PFSK-1 (cell line): ENCODE measurements around the gene POLR2I.

ENCODE experiments used
- FOXP2 ChIP-seq: optimal IDR thresholded peaks from 2 replicates; pipeline ENCODE3; 2011; ENCODE audit warnings: borderline replicate concordance, control low read depth, inconsistent platforms; ENCODE audit not compliant: insufficient read depth; ENCODE audit errors: extremely low read length, extremely low read depth
- POLR2AphosphoS5 ChIP-seq: IDR thresholded peaks from 2 replicates; pipeline ENCODE4 v1.6.1; 2012; ENCODE audit warnings: low read depth, mild to moderate bottlenecking, control low read depth, low read length, moderate library complexity
- SIN3A ChIP-seq: IDR thresholded peaks from 2 replicates; pipeline ENCODE4 v1.6.1; 2012; ENCODE audit warnings: mild to moderate bottlenecking, low read length, moderate library complexity, borderline replicate concordance; ENCODE audit not compliant: insufficient read depth
- TAF1 ChIP-seq: IDR thresholded peaks from 2 replicates; pipeline ENCODE4 v1.6.1; 2012; ENCODE audit warnings: low read length, control low read depth, borderline replicate concordance; ENCODE audit not compliant: insufficient read depth
- TF ChIP-seq, protein P1 (sequence below), 2 experiments: IDR thresholded peaks; 2 replicates each; pipeline versions ENCODE4 v1.6.1 to v1.8.0; 2011 to 2012; ENCODE audit warnings: low read depth in 2 of 2, low read length in 2 of 2, control low read depth in 1 of 2, inconsistent platforms in 1 of 2, mild to moderate bottlenecking in 1 of 2, moderate library complexity in 1 of 2; ENCODE audit not compliant: insufficient read depth in 1 of 2

The POLR2I gene

DNA sequence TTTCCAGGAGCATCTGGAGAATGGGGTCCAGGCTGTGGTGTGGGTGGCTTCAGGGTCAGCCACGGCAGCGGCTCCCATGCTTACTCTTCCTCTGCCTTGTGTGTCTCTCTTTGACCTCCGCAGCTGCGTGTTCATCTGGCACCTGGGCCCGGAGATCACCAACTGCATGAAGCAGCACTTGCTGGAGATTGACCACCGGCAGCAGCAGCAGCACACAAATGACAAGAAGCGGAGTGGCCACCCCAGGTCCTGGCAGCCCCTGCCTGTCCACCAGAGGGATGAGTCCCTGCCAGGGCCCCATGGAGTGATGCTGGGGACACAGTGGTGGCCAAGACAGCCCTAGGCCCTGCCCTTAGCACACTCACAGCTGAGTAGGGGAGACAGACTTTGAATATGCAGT lies 22.1 kb downstream of the POLR2I start:
- no peak for TF ChIP-seq SIN3A
- no peak for TF ChIP-seq TAF1

DNA sequence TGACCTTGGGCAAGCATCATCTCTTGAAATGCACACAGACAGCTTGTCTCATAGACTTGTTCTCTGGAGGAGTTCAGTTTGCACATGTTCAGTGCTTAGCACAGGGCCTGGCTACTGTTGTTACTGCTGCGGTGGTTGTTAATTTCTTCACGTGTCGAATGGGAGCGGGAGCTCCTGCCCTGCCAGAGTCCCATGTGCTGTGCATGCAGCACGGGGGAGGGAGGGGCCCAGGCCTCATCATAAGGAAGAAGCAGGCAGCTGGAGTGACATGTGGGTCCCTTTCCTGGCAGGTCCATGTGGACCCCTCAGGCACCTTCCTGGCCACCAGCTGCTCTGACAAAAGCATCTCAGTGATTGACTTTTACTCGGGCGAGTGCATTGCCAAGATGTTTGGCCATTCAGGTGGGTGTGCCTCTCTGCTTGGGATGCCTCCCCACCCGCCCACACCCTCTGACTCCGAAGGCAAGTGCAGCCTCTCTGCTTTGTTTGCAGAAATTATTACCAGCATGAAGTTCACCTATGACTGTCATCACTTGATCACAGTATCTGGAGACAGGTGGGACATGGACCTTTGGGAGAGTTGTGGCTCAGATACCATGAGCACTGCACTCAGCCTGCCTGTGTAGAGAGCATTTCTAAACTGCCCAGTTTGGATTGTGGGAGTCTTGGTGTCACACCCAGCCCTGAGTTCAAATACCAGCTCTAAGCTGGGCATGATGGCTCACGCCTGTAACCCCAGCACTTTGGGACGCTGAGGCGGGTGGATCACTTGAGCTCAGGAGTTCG lies 23.6 kb downstream of the POLR2I start:
- TF ChIP-seq TAF1 (no peak), FOXP2 (no peak), SIN3A (no peak), POLR2AphosphoS5 (no peak)

DNA sequence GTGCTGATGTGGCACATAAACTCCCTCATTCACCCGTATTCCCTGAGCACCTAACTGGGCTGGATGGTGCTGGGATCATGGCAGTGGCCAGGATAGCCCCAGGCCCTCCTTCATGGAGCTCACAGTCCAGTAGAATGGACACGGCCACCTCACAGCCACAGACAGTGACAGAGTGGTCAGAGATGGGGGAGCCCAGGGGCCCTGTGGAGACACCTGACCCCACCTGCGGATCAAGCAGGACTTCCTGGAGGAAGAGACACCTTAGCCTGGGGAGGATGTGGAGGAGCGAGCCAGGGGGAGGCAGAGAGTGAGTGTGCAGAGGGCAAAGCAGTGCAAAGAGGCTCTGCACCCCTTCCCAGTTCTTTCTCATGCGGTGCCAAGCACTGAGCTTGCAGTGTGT lies 24.8 kb downstream of the POLR2I start:
- no peak for TF ChIP-seq SIN3A
- TF ChIP-seq POLR2AphosphoS5, result no peak
- no peak for TF ChIP-seq TAF1
- TF ChIP-seq, protein P1, sequence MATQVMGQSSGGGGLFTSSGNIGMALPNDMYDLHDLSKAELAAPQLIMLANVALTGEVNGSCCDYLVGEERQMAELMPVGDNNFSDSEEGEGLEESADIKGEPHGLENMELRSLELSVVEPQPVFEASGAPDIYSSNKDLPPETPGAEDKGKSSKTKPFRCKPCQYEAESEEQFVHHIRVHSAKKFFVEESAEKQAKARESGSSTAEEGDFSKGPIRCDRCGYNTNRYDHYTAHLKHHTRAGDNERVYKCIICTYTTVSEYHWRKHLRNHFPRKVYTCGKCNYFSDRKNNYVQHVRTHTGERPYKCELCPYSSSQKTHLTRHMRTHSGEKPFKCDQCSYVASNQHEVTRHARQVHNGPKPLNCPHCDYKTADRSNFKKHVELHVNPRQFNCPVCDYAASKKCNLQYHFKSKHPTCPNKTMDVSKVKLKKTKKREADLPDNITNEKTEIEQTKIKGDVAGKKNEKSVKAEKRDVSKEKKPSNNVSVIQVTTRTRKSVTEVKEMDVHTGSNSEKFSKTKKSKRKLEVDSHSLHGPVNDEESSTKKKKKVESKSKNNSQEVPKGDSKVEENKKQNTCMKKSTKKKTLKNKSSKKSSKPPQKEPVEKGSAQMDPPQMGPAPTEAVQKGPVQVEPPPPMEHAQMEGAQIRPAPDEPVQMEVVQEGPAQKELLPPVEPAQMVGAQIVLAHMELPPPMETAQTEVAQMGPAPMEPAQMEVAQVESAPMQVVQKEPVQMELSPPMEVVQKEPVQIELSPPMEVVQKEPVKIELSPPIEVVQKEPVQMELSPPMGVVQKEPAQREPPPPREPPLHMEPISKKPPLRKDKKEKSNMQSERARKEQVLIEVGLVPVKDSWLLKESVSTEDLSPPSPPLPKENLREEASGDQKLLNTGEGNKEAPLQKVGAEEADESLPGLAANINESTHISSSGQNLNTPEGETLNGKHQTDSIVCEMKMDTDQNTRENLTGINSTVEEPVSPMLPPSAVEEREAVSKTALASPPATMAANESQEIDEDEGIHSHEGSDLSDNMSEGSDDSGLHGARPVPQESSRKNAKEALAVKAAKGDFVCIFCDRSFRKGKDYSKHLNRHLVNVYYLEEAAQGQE (IDR thresholded peaks at IDR 0.05; ENCODE audit: insufficient read depth in 1 of 2, low read depth in 2 of 2, low read length in 2 of 2), result no peak
- no peak for TF ChIP-seq FOXP2

DNA sequence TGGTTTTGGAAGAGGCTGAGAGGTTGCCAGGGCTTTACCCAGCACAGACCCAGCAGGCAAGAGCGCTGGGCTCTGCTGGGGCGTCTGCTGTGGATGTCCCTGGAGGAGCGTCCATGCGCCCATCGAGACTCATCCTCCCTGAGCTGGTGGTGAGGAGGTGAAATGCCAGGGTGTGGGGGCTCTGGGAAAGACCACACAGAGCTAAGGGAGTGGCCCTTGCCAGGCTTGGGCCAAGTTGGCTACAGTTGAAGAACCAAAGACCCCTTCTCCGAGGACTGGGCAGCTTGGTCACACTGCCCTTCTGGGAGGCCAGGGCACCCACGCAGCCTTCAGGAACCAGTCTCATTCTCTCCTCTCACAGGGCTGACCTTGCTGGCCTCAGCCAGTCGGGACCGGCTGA lies 28.3 kb downstream of the POLR2I start:
- TF ChIP-seq POLR2AphosphoS5, result no peak
- no peak for TF ChIP-seq TAF1
- no peak for TF ChIP-seq SIN3A
- TF ChIP-seq FOXP2, result no peak
- TF ChIP-seq, protein P1 (IDR thresholded peaks at IDR 0.05; ENCODE audit: insufficient read depth in 1 of 2, low read depth in 2 of 2, low read length in 2 of 2), result no peak

DNA sequence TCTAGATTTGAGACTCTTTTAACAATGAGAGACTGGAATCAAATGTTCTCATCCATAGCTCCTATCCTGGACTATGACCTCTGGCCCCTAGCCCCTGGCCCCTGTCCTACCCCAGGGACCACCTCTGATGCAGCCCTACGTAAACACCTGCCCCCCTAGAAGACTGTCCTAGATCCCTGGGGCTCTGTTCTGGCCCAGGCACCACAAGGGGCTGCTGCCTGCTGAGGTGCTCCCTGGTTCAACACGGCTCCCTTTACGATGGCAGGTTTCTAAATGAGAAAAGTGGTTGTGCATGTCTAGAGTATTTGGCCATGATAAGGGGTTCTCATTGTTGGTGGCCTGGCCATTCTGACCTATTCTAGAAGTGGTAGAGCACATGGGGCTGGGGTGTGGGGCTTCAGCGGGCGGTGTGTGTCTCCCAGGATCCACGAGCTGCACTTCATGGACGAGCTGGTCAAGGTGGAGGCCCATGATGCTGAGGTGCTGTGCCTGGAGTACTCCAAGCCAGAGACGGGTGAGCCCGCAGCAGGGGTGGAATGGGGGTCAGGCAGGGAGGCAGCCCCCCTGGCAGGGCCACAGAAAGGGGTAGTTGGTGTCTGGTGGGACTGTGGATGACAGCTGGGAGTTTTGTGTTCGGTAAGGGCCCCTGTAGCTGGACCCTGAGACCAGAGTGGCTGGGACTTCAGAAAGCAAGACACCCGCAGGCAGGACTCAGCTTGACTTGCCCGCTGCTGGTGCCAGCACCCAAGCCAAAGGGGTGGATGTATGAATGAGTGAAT lies 30.3 kb downstream of the POLR2I start:
- TF ChIP-seq SIN3A (no peak), POLR2AphosphoS5 (no peak), TAF1 (no peak), FOXP2 (no peak)
- TF ChIP-seq, protein P1 (IDR thresholded peaks at IDR 0.05; ENCODE audit: insufficient read depth in 1 of 2, low read depth in 2 of 2, low read length in 2 of 2), result no peak

DNA sequence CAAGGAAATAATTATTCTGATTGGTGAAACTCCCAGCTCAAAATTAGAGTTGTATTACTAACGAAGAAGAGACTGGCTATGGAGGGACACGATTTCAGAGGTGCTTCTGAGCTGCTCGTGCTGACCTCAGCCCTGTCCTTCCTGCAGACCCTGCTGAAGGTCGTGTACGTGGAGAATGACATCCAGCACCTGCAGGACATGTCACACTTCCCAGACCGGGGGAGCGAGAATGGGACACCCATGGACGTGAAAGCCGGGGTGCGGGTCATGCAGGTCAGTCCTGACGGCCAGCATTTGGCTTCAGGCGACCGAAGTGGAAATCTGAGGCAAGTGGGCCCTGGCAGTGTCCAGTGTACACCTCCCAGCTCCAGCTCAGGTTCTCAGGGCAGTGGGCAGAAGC lies 31.8 kb downstream of the POLR2I start:
- no peak for TF ChIP-seq TAF1
- no peak for TF ChIP-seq SIN3A
- TF ChIP-seq, protein P1 (IDR thresholded peaks at IDR 0.05; ENCODE audit: insufficient read depth in 1 of 2, low read depth in 2 of 2, low read length in 2 of 2), result no peak
- no peak for TF ChIP-seq FOXP2
- no peak for TF ChIP-seq POLR2AphosphoS5
